ENCODE results near the gene MAPKBP1.
"Not testable (repeated sequence)": the region's sequence is repeated elsewhere in the genome, so short reads cannot be mapped to it uniquely, and the experiment has no call there.

MAPKBP1 gene

GRCh38 chr15:41829959-41830646 is 55.8 kb downstream of the MAPKBP1 start:
- DNase-seq, result no peak

DNA sequence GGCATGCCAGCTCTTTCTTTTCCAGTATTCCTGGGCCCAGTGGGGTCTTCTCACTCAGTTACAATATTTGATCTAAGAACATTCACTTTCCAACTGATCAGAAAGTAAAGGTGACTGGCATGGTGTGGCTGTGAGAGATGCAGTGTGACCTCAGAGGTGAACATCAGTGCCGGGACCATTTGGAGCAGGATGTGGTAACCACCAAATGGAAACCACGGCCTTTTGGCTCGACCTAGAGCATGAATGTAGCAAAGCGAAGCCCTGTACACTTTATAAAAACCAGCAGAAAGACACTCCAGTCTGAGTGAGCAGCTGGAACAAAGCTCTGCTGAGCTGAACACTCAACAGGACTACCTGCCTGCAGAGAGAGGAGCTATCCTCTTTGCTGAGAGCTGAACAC is 57.0 kb downstream of the MAPKBP1 start:
- DNase-seq, result not testable (repeated sequence)

- no peak for DNase-seq
Measured at GRCh38 chr15:41832208-41832607, 57.9 kb downstream of the MAPKBP1 start.

- no peak for DNase-seq
Measured at GRCh38 chr15:41832875-41833274, 58.6 kb downstream of the MAPKBP1 start.

DNA sequence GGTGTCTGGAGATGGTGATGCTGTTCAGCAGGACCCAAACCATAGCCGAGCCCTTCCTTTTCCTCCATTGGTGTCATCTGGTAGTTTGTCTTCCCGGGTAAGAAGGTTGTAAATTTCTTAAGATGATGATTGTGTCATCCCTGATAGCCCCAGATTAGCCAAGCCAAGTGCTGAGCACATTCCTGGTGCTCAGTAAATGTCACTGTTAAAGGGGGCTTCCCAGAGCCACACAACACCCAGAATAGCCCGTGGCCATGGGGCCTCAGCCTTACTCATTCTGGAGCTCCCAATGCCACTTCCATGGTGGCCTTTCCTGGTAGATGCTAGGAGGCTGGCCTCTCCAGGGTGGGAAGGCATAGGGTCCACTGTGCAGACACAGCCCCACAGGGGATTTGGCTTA is 59.8 kb downstream of the MAPKBP1 start:
- no peak for DNase-seq

- no peak for DNase-seq
Measured at GRCh38 chr15:41836073-41836472, 61.8 kb downstream of the MAPKBP1 start.

- DNase-seq, result no peak
Measured at GRCh38 chr15:41836713-41837454, 62.6 kb downstream of the MAPKBP1 start.

GRCh38 chr15:41838400-41838897 is 64.2 kb downstream of the MAPKBP1 start, which contains the start of gene PLA2G4B:
Gene PLA2G4B (plus strand): TSS chr15:41838847. CDS start chr15:41838914, 67 bp downstream.
- no peak for DNase-seq

GRCh38 chr15:41839781-41840491 is 65.7 kb downstream of the MAPKBP1 start:
- no peak for DNase-seq

GRCh38 chr15:41840673-41841072 is 66.4 kb downstream of the MAPKBP1 start:
- no peak for DNase-seq

DNA sequence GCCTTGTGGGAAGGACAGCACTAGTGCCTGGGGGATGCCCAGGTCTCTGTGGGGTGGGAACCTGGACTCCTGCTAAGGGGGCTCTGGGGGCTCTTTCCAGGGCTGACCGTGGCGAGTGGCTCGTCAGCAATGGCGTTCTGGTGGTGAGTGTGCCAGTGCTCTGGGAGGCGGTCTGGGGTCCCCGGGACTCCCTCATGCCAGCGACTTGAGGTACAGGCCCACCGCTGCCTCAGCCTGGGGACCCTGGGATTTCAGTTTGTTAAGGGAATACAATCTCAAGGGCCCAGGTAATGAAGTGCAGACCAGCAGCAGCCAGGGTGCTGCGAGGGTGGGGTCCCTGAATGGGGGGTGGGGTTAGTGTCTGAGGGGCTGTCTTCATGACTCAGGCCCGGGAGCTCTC is 66.8 kb downstream of the MAPKBP1 start:
- DNase-seq, result no peak

GRCh38 chr15:41842229-41842628 is 67.9 kb downstream of the MAPKBP1 start:
- DNase-seq, result no peak

- no peak for DNase-seq
Measured at GRCh38 chr15:41843571-41843970, 69.3 kb downstream of the MAPKBP1 start.

DNA sequence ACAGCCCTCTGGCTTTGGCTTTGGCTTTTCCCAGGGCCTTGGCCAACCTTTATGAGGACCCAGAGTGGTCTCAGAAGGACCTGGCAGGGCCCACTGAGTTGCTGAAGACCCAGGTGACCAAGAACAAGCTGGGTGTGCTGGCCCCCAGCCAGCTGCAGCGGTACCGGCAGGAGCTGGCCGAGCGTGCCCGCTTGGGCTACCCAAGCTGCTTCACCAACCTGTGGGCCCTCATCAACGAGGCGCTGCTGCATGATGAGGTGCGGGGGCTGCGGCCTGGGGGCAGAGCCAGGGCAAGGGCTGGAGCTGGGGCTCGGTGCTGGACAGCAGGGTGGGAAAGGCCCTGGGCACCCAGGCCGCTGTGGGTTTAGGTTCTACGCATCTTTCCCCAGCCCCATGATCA is 70.5 kb downstream of the MAPKBP1 start:
- DNase-seq, result no peak

- DNase-seq, result no peak
Measured at GRCh38 chr15:41847206-41847605, 72.9 kb downstream of the MAPKBP1 start.

DNA sequence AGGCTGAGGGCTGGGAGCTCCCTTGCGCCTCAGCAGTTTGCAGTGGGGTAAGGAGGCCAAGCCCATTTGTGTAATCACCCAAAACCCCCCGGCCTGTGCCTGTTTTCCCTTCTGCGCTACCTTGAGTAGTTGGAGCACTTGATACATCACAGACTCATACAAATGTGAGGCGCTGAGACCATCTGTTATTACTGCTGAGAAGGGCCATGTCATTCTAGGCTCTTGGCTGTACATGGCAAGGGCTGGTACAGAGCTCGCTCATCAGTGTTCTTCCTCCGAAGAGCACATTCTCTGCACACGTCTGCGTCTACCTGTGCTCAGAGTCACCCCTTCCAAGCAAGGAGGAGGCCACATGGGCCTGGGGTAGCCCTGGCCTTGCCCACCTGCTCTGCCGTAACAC is 73.7 kb downstream of the MAPKBP1 start:
- no peak for DNase-seq

DNA sequence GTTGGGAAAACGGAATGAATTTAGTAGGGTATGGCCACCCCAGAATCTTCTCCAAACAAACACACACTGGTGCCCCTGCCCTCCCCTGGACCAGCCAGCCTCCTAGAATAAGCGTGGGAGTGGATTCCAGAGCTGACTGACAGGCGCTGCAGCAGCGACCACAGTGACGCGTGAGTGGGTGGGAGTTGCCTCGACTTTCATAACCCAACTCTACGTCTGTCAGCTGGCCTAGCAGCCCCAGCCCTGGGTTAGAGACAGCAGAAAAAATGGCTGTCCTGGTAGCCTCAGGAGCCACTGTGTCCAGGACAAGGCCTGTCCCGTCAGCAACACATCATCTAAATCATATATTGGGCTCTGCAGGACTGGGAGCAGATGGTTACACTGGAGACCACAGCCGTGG is 74.3 kb downstream of the MAPKBP1 start:
- DNase-seq, result no peak

GRCh38 chr15:41849204-41849603 is 74.9 kb downstream of the MAPKBP1 start:
- no peak for DNase-seq

DNA sequence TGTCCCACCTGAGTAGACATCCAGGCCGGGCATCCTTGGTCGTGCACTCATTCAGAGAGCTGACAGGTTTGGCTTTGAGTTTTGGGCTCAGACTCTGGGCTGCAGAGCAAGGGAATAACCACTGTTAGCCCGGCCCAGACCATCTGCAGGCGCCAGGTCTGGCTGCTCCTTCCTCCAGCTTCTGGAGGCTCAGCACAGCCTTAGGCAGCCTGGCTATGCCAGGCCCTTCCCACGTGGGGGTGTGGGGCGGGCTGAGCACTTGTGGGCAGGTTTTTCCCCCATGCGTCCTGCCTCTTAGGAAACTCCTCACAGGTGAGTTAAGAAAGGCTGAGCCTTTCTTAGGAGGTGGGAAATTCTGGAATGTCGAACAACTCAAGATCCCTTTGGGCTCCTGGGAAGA is 75.6 kb downstream of the MAPKBP1 start:
- DNase-seq, result no peak

- no peak for DNase-seq
Measured at GRCh38 chr15:41850482-41851166, 76.3 kb downstream of the MAPKBP1 start.

GRCh38 chr15:41851167-41851523 is 76.9 kb downstream of the MAPKBP1 start:
- DNase-seq, result no peak

DNA sequence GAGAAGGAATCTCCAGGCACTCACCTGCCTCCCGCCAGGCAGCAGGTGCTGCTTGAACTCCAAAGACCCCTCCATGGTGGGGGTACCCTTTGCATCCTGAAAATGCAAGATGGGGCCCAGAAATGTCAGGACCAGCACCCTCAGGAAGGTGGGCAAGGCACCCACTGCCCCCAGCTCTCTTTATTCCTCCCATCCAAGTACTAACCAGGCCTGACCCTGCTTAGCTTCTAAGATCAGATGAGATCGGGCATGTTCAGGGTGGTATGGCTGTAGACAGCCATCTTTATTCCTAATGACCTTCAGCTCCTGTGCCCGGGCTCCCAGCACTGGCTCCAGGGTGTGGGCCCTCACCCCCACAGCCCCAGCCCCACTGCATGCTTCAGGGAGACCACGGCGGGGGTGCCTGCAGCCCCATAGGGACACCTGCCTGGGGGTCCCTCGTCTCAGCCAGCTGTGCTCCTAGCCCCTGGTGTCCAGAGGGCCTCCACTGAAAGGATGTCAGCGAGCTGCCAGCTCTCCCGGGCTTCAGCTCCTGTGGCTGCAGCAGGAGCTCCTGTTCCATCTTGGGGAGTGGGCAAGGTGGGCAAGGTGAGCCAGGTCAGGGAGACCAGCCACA is 77.6 kb downstream of the MAPKBP1 start:
- no peak for DNase-seq

All from bone marrow (tissue), 2 donors.